Measurements from ENCODE around the gene GOSR1.
A peak's percentile ranks its signal among the peaks of the same experiment; 100 is the strongest.

GOSR1 gene

GRCh38 chr17:30472238-30472890 lies 4.8 kb upstream of the GOSR1 start:
- Histone ChIP-seq H3K4me1 (ENCODE audit: control extremely low read depth in 1 of 4, control insufficient read depth in 4 of 4, insufficient read depth in 4 of 4, low read length in 3 of 4) (peaks cover 4 to 10% (median 6%) of the 10 kb centered on the region in 4 experiments), H3K27me3 (replicated peaks in 2 of 5; ENCODE audit: control insufficient read depth in 4 of 5, insufficient read depth in 5 of 5, low read length in 4 of 5) (peaks cover 0 to 16% (median 0%) of the 10 kb centered on the region in 5 experiments), H3K27ac (ENCODE audit: insufficient read depth in 1 of 2, low read depth in 1 of 2, low read length in 2 of 2, poor library complexity in 1 of 2, severe bottlenecking in 2 of 2) (no peak overlapping the region), H3K9me3 (ENCODE audit: control extremely low read depth in 1 of 5, control insufficient read depth in 4 of 5, insufficient read depth in 2 of 5, low read depth in 1 of 5, low read length in 4 of 5) (no peaks in the 10 kb centered on the region), H3K36me3 (ENCODE audit: control insufficient read depth in 4 of 4, insufficient read depth in 4 of 4, low read length in 3 of 4) (no peaks in the 10 kb centered on the region), H3K4me3 (ENCODE audit: control insufficient read depth in 1 of 7, extremely low read depth in 1 of 7, insufficient read depth in 4 of 7, low read depth in 2 of 7, low read length in 6 of 7) (no peak overlapping the region)
- ChIA-PET POLR2A (no interaction called here), CTCF (interaction anchor here (0.8 to 1.1 kb wide), 2 partner anchors 8 to 9 kb away, joined by 3 to 4 read pairs; no protein-coding TSS in a partner anchor)
- 100% methylated on average over 2 of the region's 10 CpGs for WGBS (ENCODE audit: insufficient coverage)
- no peak for DNase-seq

GRCh38 chr17:30475206-30475605 lies 2.0 kb upstream of the GOSR1 start:
- ChIA-PET CTCF (interaction anchor here (0.6 kb wide), 1 partner anchor 8 kb away, joined by 3 read pairs; no protein-coding TSS in a partner anchor), POLR2A (no interaction called here)
- H3K27me3 ChIP-seq (replicated peaks in 2 of 5; ENCODE audit: control insufficient read depth in 4 of 5, insufficient read depth in 5 of 5, low read length in 4 of 5) = peaks cover 0 to 16% (median 0%) of the 10 kb centered on the region in 5 experiments
- WGBS (ENCODE audit: insufficient coverage) = 80% methylated on average over 1 of the region's 2 CpGs
- no peak overlapping the region for H3K4me3 ChIP-seq (ENCODE audit: control insufficient read depth in 1 of 7, extremely low read depth in 1 of 7, insufficient read depth in 4 of 7, low read depth in 2 of 7, low read length in 6 of 7)
- peaks cover 4 to 19% (median 10%) of the 10 kb centered on the region in 4 experiments for H3K4me1 ChIP-seq (ENCODE audit: control extremely low read depth in 1 of 4, control insufficient read depth in 4 of 4, insufficient read depth in 4 of 4, low read length in 3 of 4)
- no peak for DNase-seq
- peaks cover 0 to 4% (median 1%) of the 10 kb centered on the region in 4 experiments for H3K36me3 ChIP-seq (ENCODE audit: control insufficient read depth in 4 of 4, insufficient read depth in 4 of 4, low read length in 3 of 4)
- H3K27ac ChIP-seq (ENCODE audit: insufficient read depth in 1 of 2, low read depth in 1 of 2, low read length in 2 of 2, poor library complexity in 1 of 2, severe bottlenecking in 2 of 2) = no peak overlapping the region
- H3K9me3 ChIP-seq (ENCODE audit: control extremely low read depth in 1 of 5, control insufficient read depth in 4 of 5, insufficient read depth in 2 of 5, low read depth in 1 of 5, low read length in 4 of 5) = no peaks in the 10 kb centered on the region

- 7% methylated on average over 6 of the region's 7 CpGs for WGBS (ENCODE audit: insufficient coverage)
- peak in 2 of 3 donors; percentile 26 to 30 for DNase-seq
- ChIA-PET POLR2A (no interaction called here), CTCF (interaction anchor here (0.6 to 2.4 kb wide), 13 partner anchors 9 to 350 kb away, joined by 3 to 7 read pairs (median 3); no protein-coding TSS in a partner anchor)
- H3K4me1 ChIP-seq (ENCODE audit: control extremely low read depth in 1 of 4, control insufficient read depth in 4 of 4, insufficient read depth in 4 of 4, low read length in 3 of 4) = peaks cover 4 to 19% (median 10%) of the 10 kb centered on the region in 4 experiments
- H3K36me3 ChIP-seq (ENCODE audit: control insufficient read depth in 4 of 4, insufficient read depth in 4 of 4, low read length in 3 of 4) = peaks cover 8 to 15% (median 12%) of the 10 kb centered on the region in 4 experiments
- peak overlapping the region in 6 of 7 experiments; percentile 95 to 99 (median 99) for H3K4me3 ChIP-seq (ENCODE audit: control insufficient read depth in 1 of 7, extremely low read depth in 1 of 7, insufficient read depth in 4 of 7, low read depth in 2 of 7, low read length in 6 of 7)
- H3K9me3 ChIP-seq (ENCODE audit: control extremely low read depth in 1 of 5, control insufficient read depth in 4 of 5, insufficient read depth in 2 of 5, low read depth in 1 of 5, low read length in 4 of 5) = no peaks in the 10 kb centered on the region
- peaks cover 0 to 13% (median 0%) of the 10 kb centered on the region in 5 experiments for H3K27me3 ChIP-seq (replicated peaks in 2 of 5; ENCODE audit: control insufficient read depth in 4 of 5, insufficient read depth in 5 of 5, low read length in 4 of 5)
- peak overlapping the region; percentile 100 for H3K27ac ChIP-seq (ENCODE audit: insufficient read depth in 1 of 2, low read depth in 1 of 2, low read length in 2 of 2, poor library complexity in 1 of 2, severe bottlenecking in 2 of 2)
These were observed 504 bp upstream of the GOSR1 start for GRCh38 chr17:30476726-30477082.

- H3K4me3 ChIP-seq (ENCODE audit: control insufficient read depth in 1 of 7, extremely low read depth in 1 of 7, insufficient read depth in 4 of 7, low read depth in 2 of 7, low read length in 6 of 7) = peak overlapping the region; percentile 95 to 99 (median 99)
- CTCF ChIA-PET = interaction anchor here (0.8 to 2.4 kb wide), 6 partner anchors 10 to 238 kb away, joined by 3 to 7 read pairs (median 4); no protein-coding TSS in a partner anchor
- no peaks in the 10 kb centered on the region for H3K9me3 ChIP-seq (ENCODE audit: control extremely low read depth in 1 of 5, control insufficient read depth in 4 of 5, insufficient read depth in 2 of 5, low read depth in 1 of 5, low read length in 4 of 5)
- peaks cover 10 to 24% (median 16%) of the 10 kb centered on the region in 4 experiments for H3K36me3 ChIP-seq (ENCODE audit: control insufficient read depth in 4 of 4, insufficient read depth in 4 of 4, low read length in 3 of 4)
- peaks cover 4 to 19% (median 10%) of the 10 kb centered on the region in 4 experiments for H3K4me1 ChIP-seq (ENCODE audit: control extremely low read depth in 1 of 4, control insufficient read depth in 4 of 4, insufficient read depth in 4 of 4, low read length in 3 of 4)
- DNase-seq = peak; percentile 19 to 59 (median 58)
- H3K27me3 ChIP-seq (replicated peaks in 2 of 5; ENCODE audit: control insufficient read depth in 4 of 5, insufficient read depth in 5 of 5, low read length in 4 of 5) = peaks cover 0 to 4% (median 0%) of the 10 kb centered on the region in 5 experiments
- H3K27ac ChIP-seq (ENCODE audit: insufficient read depth in 1 of 2, low read depth in 1 of 2, low read length in 2 of 2, poor library complexity in 1 of 2, severe bottlenecking in 2 of 2) = peak overlapping the region; percentile 100
- POLR2A ChIA-PET = interaction anchor here (0.5 to 0.6 kb wide), 2 partner anchors 187 to 352 kb away, joined by 3 read pairs; no protein-coding TSS in a partner anchor
- 0% methylated on average over 8 of the region's 9 CpGs for whole genome bisulfite sequencing (ENCODE audit: insufficient coverage)
These were observed 537 bp downstream of the GOSR1 start for GRCh38 chr17:30477774-30478115.

- CTCF ChIA-PET = interaction anchor here (1.2 to 1.8 kb wide), 2 partner anchors 8 to 10 kb away, joined by 3 to 4 read pairs; no protein-coding TSS in a partner anchor
- Histone ChIP-seq H3K4me1 (ENCODE audit: control extremely low read depth in 1 of 4, control insufficient read depth in 4 of 4, insufficient read depth in 4 of 4, low read length in 3 of 4) (peaks cover 0 to 12% (median 2%) of the 10 kb centered on the region in 4 experiments), H3K4me3 (ENCODE audit: control insufficient read depth in 1 of 7, extremely low read depth in 1 of 7, insufficient read depth in 4 of 7, low read depth in 2 of 7, low read length in 6 of 7) (no peak overlapping the region), H3K27me3 (replicated peaks in 2 of 5; ENCODE audit: control insufficient read depth in 4 of 5, insufficient read depth in 5 of 5, low read length in 4 of 5) (no peaks in the 10 kb centered on the region), H3K27ac (ENCODE audit: insufficient read depth in 1 of 2, low read depth in 1 of 2, low read length in 2 of 2, poor library complexity in 1 of 2, severe bottlenecking in 2 of 2) (no peak overlapping the region), H3K9me3 (ENCODE audit: control extremely low read depth in 1 of 5, control insufficient read depth in 4 of 5, insufficient read depth in 2 of 5, low read depth in 1 of 5, low read length in 4 of 5) (no peaks in the 10 kb centered on the region), H3K36me3 (ENCODE audit: control insufficient read depth in 4 of 4, insufficient read depth in 4 of 4, low read length in 3 of 4) (peaks cover 12 to 61% (median 40%) of the 10 kb centered on the region in 4 experiments)
- DNase-seq = no peak
- POLR2A ChIA-PET = no interaction called here
These were observed 5.3 kb downstream of the GOSR1 start for GRCh38 chr17:30482555-30482954.

- Histone ChIP-seq H3K27me3 (replicated peaks in 2 of 5; ENCODE audit: control insufficient read depth in 4 of 5, insufficient read depth in 5 of 5, low read length in 4 of 5) (no peaks in the 10 kb centered on the region), H3K36me3 (ENCODE audit: control insufficient read depth in 4 of 4, insufficient read depth in 4 of 4, low read length in 3 of 4) (peaks cover 12 to 64% (median 40%) of the 10 kb centered on the region in 4 experiments), H3K4me3 (ENCODE audit: control insufficient read depth in 1 of 7, extremely low read depth in 1 of 7, insufficient read depth in 4 of 7, low read depth in 2 of 7, low read length in 6 of 7) (no peak overlapping the region), H3K27ac (ENCODE audit: insufficient read depth in 1 of 2, low read depth in 1 of 2, low read length in 2 of 2, poor library complexity in 1 of 2, severe bottlenecking in 2 of 2) (no peak overlapping the region), H3K9me3 (ENCODE audit: control extremely low read depth in 1 of 5, control insufficient read depth in 4 of 5, insufficient read depth in 2 of 5, low read depth in 1 of 5, low read length in 4 of 5) (no peaks in the 10 kb centered on the region), H3K4me1 (ENCODE audit: control extremely low read depth in 1 of 4, control insufficient read depth in 4 of 4, insufficient read depth in 4 of 4, low read length in 3 of 4) (peaks cover 0 to 8% (median 2%) of the 10 kb centered on the region in 4 experiments)
- no CpG with 5 or more reads among the region's 1 CpG for WGBS (ENCODE audit: insufficient coverage)
- POLR2A ChIA-PET = no interaction called here
- CTCF ChIA-PET = interaction anchor here (1.2 kb wide), 1 partner anchor 8 kb away, joined by 3 read pairs; no protein-coding TSS in a partner anchor
- DNase-seq = no peak
These were observed 6.0 kb downstream of the GOSR1 start for GRCh38 chr17:30483159-30483558.

GRCh38 chr17:30493780-30494179 lies 16.6 kb downstream of the GOSR1 start:
- WGBS (ENCODE audit: insufficient coverage) = no CpG with 5 or more reads among the region's 2 CpGs
- Histone ChIP-seq H3K27ac (ENCODE audit: insufficient read depth in 1 of 2, low read depth in 1 of 2, low read length in 2 of 2, poor library complexity in 1 of 2, severe bottlenecking in 2 of 2) (no peak overlapping the region), H3K4me3 (ENCODE audit: control insufficient read depth in 1 of 7, extremely low read depth in 1 of 7, insufficient read depth in 4 of 7, low read depth in 2 of 7, low read length in 6 of 7) (no peak overlapping the region), H3K36me3 (ENCODE audit: control insufficient read depth in 4 of 4, insufficient read depth in 4 of 4, low read length in 3 of 4) (peaks cover 21 to 84% (median 50%) of the 10 kb centered on the region in 4 experiments), H3K4me1 (ENCODE audit: control extremely low read depth in 1 of 4, control insufficient read depth in 4 of 4, insufficient read depth in 4 of 4, low read length in 3 of 4) (no peaks in the 10 kb centered on the region), H3K9me3 (ENCODE audit: control extremely low read depth in 1 of 5, control insufficient read depth in 4 of 5, insufficient read depth in 2 of 5, low read depth in 1 of 5, low read length in 4 of 5) (no peaks in the 10 kb centered on the region), H3K27me3 (replicated peaks in 2 of 5; ENCODE audit: control insufficient read depth in 4 of 5, insufficient read depth in 5 of 5, low read length in 4 of 5) (no peaks in the 10 kb centered on the region)
- ChIA-PET CTCF (no interaction called here), POLR2A (no interaction called here)
- no peak for DNase-seq
